GM19099 (cell line): ENCODE measurements around the gene MAGI1.

Source experiments
- POLR2A ChIP-seq: IDR thresholded peaks from 3 replicates; pipeline ENCODE4 v1.6.1; 2011; ENCODE audit warnings: low read depth; ENCODE audit not compliant: insufficient read length; ENCODE audit errors: extremely low read depth

The MAGI1 gene

GRCh38 chr3:65968996-65969395, 69.7 kb downstream of the MAGI1 start:
- TF ChIP-seq POLR2A, result no peak

DNA sequence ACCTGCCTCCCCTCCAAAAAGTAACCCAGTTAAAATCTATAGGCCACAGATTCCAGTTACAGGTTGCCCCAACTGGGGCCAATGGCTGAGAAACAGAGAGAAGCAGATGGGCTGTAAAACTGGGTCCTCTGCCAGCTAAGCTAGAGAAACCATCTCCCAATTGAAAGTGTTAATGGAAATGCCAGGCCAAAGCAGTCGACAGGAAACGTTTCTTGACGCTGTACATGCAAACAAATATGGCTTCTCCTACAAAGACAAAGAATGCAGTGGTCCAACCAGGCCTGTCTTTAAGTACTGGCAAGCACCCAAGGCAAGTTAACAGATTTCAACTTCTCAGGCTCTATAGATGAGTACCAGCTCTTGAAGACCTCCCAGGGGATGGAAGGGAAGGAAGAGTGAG, 71.3 kb downstream of the MAGI1 start:
- TF ChIP-seq POLR2A, result no peak

DNA sequence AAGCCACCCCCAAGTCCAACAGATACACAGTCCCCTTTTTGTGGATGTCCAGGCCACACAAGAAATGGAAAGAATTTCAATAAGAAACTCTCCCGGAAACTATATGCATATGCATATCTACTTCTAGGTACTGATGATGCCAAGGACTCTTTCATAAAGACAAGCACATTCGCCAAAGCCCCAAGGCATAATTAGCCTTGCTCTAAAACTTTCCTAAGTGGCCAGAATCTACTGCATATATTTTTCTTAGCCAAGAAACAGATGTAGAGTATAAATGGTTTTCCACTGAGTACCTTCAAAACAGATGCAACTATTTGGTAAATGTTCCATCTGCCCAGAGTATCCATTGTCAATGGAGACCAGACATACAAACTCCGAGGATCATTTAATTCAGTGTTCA, 73.9 kb downstream of the MAGI1 start:
- TF ChIP-seq POLR2A, result no peak

DNA sequence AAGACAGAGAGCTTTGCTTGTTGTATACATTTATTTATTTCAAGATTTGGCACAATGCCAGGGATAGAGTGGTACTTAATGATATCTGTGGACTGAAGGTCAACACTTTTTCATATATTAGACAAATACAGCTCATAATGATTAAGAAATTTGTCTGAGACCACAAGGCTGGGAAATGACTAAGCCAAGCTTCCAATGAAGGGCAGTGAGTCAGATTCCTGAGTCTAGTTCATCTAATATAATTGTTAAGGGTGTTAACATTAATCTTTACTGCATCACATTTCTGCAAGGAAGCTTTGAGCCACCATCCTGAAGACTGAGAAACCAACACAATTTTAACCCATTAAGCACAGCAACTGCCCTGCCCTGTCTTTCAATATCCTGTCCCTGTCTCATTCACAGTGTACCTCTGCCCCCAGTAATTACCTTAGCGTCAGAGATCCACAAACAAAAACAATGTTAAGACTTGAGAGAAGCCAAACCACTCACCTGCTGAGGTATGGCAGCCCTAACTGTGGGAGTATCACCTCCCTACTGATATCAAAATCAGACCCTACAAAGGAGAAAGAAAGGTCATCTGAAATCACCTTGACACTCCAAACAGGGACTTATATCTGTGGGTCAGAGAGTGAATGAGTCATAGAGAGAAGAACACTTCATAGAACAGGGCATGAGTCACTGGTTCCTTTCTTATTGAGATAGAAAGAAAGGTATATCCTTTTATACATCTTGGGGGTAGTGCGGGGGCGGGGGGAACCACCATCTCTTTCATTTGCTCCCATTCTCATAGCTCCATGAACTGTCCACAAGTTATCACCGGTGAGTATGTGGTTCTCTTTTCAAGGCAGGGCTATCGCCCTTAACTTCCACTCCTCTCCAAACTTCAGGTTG, 74.7 kb downstream of the MAGI1 start:
- TF ChIP-seq POLR2A, result no peak

DNA sequence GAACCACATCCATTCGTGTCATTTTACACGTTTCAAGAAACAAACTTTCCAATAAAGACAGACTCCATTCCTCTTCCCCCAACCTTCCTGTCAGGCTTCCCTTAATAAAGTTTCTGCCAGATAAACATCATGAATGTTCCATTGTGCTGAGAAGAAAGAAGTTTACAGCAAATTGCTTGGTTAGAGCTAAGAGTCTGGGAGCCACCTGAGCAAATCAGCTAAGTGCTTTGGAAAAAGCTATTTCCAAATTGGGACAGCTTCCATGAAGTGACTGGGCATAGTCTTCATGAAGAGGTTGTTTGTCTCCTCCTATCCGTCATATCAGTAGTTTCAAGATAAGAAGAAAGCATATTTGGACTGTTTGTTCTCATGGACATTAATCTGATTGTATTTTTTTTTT, 77.0 kb downstream of the MAGI1 start:
- no peak for TF ChIP-seq POLR2A

- TF ChIP-seq POLR2A, result no peak
These were observed 77.6 kb downstream of the MAGI1 start for GRCh38 chr3:65961128-65961527.

GRCh38 chr3:65960087-65960486, 78.6 kb downstream of the MAGI1 start:
- no peak for TF ChIP-seq POLR2A

DNA sequence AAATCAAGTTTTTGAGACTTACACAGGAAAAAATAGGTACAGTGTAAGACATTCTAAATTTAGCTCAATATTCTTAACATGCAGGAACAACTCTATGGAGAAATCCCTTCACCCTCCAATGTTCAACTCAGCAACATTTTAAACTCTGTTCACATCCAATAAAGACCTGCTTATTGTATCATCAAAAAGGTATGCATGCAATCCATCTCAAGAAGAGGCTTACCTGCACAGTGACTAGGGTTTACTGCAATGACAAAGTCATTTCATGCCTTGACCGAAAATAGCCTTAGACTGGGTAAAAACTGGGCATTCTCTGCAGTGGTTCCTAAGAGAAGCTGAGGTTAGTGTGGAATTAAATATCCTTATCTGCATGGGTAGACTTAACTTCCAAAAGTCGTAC, 80.5 kb downstream of the MAGI1 start:
- TF ChIP-seq POLR2A, result no peak

DNA sequence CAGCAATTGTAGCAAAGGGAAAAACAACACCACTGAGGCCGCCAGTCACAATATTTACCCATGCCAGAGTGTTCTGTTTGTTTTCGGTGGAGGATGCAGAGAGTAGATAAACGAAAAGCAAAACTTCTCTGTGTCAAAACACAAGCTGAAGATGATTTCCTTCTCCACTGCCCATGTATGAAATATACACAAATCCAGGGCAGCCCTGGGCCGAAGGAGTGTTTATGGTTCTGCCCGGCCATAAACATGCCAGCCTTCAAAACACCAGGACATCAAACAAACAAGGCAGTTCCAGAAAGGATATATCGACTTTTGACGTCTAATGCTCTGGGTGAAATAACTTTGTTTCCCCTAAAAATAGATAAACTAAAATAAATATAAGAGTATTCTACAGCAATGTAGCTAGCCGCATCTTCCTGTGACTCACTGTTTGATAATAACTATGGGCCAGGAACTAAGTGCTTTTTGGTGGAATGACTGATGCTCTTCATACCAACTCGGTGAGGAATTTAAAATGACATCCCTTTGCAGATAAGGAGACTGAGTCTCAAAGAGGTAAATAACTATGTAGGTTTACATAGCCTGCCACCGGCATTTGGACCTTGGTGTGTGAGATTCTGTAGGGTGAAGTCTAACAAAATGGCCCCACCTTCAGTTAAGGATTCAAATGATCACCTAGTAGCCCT, 82.8 kb downstream of the MAGI1 start:
- TF ChIP-seq POLR2A, result no peak

DNA sequence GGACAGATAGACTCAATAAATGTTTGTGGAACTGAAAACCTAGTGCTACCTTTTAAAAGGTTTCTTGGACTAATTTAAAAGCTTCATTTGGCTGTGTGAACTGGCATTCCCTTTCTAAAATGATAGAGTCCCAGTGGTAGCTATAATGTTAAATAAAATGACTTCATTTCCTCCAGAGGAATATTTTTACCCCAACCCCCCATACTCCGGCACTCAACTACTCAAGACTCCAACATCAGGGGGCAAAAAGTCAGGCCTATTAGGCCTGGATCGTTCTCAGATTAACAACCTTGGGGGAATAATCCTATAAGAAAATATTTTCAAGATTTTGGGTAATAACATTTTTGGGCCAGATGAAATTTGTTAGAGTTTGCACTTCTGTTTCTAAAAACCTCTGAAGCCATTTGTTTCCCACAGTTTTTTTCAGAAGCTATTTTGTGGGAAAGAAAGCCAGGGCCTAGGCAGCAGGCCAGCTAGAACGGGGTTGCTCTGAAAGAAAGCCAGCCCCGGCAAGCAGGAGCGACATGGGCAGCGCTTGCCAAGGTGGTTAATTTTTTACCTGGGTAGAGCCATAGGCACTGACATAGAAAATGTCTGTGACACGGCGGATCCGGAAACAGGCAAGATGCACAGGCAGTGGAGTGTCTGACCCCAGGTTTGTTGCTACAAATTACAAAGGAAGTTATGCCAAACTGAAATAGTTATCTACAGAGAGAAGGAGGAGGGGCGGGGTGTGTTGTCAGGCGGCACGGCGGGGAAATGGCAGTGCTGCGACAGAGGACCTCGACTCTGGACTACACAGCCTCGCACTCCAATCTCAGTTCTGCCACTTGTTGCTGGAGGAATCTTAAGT, 84.6 kb downstream of the MAGI1 start:
- no peak for TF ChIP-seq POLR2A

DNA sequence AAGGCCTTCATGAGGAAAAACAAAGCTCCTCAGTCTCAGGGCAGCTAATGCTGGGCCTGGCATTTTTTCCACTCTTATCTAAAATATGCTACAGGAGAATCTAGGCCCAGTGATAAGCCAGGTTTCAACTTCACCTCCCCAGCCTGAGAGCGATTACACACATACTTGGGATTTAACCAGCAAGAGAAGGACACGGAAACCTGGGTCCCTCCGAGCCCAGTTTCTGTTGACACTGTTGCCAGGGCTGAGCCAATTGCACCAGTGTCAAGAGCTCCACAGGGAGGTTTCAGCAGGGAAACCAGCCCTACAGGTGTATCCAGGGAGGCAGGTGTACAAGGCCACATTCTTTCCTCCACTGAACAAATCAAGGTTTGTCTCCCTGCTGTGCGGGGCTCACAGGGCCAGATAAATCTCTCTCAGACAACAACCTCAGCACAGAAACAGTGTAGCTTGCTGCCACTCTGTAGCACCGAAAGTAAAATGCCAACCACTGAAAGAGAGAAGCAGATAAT, 85.4 kb downstream of the MAGI1 start:
- TF ChIP-seq POLR2A, result no peak

GRCh38 chr3:65952842-65953241, 85.9 kb downstream of the MAGI1 start:
- no peak for TF ChIP-seq POLR2A

GRCh38 chr3:65951836-65952505, 86.7 kb downstream of the MAGI1 start:
- no peak for TF ChIP-seq POLR2A

GRCh38 chr3:65950340-65951326, 88.1 kb downstream of the MAGI1 start:
- no peak for TF ChIP-seq POLR2A
